Activated CD4-positive, alpha-beta T cell treated with anti-CD3 and anti-CD28 coated beads, Interleukin-2, amount 50 U/mL, for 1 hour (primary cell): ENCODE measurements around the gene BCL2.

ENCODE experiments used
- DNase-seq: peaks from one replicate; pipeline ENCODE4 v3.0.0-alpha.2; 2020

The BCL2 gene

DNA sequence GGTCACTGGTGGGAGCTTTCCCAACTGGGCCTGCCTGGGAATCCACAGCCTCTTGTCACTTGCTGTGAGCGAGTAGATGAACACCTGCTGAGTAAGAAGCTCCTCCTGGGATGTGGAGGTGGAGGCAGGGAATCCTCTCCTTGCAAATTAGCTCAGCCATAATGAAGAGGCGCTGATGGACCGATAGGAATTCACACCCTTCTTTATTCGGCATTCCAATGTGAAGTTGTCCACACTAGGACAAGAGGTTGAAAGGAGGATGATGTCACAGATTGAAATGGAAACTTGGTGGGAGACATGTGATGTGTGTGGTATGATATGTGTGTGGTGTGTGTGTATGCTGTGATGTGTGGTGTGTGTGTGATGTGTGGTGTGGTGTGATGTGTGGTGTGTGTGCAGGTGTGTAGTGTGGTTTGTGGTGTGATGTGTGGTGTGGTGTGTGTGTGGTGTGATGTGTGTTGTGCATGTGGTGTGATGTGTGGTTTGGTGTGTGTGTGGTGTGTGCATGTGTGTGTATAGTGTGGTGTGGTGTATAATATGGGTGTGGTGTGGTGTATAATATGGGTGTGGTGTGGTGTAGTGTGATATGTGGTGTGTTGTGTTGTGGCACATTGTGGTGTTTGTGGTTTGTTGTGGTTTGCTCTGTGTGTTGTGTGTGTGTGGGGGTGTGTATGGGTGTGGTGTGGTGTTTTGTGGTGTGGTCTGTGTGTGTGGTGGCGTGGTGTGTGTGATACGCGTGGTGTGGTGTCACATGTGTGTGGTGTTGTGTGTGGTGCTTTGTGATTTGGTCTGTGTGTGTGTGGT is 216.4 kb downstream of the BCL2 start:
- DNase-seq = no peak

DNA sequence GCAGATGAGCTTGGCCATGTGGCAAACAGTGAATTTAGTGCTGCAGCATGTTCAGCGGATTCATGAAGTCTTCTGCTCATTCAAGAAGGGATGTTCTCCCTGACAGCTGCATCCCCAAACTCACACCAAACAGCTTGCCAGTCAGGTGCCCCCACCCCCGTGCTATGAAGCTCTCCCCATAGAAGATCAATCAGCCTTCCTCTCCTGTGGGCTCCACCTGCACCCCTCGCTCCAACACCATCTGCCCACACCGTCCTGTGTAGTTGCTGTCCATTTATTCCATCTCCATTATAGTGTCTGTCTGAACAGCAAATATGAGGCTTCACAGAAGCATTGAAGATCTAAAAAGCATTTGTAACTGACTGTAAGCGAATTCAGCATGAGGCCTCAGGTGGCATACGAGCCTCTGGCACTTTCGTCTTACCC is 218.9 kb downstream of the BCL2 start:
- no peak for DNase-seq

DNA sequence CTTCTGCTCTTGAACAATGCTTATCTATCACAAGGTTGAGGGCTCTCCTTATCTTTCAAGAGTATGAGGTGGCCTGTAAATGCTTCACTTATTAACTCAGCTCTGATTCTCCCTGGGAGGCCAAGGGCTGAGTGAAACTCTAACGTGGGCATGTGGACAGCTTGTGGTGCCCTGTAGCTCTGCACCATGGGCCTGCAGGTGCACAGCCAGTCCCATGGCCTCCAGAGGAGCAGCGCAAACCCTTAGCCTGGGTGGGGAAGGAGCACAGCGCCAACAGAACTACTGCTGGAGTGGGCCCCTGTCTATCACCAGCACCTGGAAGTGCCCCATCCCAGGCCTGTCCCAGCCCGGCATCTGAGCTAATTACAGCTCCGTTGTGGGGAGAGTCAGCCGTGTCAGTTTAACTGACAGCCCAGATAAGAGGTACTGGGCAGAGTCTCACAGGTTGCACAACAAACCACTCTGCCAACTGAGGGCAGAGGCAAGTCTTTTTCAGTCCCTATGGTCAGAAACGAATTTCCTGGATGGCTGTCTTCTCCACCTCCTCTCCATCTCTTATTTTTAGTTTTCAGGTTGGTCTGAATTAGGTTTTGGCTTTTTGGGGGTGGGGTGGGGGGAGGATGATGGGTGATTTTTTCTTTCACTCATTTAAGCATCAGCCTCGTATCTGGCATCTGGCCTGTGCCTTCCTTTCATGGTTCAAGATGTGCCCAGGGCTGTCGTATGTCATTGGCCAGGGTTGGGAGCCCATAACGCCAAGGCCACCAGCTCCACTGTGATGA is 219.5 kb downstream of the BCL2 start:
- DNase-seq = no peak

DNA sequence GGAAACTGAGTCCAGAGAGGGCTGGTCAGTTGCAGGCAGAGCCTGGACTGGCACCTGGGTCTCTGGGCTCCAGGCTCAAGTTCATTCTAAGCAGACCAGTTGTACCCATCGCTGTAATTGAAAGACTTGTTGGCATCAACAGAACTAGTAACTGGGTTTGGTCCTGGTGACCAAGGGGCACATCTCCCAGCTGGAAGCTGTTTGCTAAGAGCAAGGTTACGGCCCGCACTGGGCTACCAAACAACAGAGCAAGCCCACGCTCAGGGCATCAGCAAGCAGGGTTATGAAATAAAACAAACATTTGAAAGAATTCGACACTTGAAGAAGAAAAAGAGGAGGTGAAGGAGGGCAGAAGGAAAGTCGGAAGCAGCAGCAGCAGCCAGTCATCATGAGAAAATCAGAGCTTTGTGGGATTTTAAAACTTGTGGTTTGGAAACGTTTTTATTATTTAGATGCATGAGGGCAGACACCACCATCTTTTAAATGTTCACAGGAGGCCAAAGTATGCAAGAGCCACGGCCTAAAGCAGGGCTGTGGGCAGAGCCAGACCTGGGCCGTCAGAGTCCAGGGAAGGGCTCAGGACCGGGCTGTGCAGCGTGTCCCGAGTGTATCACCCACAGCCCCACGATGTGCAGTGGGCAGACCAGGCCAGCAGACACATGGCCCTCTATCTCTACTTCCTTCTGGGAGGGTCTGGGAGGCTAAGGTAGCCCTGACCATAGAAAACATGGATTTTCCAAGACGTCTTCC is 220.3 kb downstream of the BCL2 start:
- no peak for DNase-seq

DNA sequence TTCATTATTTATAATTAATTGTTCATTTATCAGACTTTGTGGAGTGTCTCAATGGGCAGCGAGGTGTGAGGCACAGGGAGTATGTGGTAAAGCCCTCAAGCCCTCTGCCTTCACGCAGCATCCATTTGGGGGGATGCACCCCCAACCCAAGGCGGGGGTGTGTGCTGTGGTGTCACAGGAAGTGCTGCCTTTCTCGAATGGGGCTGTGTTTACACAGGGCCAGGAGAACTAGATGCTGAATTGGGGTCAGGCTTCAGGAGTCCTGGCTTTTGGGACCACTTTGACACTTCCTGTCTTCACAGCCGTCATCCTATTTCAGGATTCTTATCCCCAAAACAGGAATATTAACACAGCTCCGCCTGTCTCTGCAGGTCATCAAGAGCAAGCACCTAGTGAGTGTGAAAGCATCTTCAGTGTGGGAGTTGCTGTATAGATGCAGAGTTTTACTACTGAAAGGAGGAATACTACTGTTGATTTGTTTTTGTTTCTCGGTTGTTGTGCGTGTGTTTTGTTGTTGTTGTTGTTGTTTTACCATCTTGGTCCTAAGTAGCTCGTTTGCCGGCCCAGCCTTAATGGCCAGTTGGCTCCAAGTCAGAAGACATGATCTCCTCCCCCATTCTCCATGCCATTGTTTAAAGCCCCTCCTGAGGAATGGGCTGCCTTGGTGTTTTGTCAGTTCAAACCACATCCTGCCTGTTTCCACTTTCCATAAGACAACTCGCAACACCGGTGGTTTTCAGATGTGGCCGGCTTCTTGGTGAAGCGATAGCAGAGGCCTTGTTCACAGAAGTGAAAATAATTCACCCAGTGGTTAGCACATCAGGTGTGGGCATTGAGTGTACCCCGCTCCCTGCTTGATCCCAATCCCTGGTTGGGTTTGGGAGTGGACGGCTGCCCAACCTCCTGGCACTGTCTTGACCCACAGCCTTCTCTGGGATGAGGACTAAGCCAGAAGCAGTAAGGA is 221.3 kb downstream of the BCL2 start:
- DNase-seq = peak; percentile 17

DNA sequence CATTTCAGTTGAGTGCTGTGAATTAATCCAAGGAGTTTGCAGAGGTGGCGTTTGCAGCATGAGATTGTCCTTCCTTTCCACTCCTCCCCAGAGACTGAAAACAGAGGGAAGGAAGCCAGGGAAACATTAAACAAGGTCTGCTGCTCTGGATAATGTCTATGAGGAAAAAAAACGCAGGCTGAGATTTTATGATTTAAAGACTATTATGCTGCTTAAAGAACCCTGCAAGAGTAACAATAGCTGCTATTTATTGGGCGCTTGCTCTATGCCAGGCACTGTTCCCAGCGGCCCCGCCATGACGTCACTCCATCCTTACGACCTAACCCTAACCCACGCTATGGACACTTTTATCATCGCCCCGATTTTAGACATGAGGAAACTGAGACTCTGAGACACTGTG is 222.4 kb downstream of the BCL2 start:
- DNase-seq = no peak

DNA sequence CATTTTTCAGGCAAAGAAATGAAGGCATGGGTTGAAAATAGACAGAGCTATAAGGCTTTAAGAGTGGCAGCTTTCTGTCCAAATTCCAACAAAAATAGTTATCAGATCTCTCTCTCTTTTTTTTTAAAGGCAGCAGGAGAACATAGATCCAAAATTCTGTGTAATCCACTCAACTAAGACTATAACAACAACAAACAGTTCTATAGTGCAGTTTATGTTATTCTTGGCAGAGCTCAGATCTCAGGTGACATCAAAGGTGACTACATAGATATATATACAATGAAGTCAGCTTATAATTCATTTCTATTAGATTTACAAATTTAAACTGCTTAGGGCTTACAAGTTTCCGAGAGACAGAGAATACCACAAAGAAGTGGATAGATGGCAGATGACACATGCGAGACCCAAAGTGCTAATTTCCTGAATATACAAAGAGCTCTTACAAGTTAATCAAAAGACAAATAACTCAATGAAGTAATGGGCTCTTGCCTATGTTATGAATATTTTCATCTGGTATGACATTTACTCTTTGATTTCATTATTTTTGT is 223.2 kb downstream of the BCL2 start:
- DNase-seq = no peak

DNA sequence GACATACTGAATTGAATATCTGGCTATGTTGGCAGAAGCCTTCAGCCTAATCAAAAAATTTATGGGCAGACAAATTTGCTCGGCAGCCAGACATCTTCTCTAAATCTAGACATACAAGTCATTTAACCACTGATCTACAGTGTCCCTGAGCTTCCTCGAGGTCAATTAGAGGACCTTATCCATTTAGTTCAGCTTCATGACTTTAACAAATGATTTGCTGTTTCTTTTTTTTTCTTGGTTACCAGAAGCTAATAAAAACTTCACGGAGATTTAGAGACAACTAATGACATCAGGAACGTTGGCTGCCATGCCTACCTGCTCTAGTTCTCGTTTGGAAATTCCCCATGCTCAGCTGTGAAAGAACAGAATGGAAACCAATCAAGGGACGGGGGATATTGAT is 223.8 kb downstream of the BCL2 start:
- no peak for DNase-seq

DNA sequence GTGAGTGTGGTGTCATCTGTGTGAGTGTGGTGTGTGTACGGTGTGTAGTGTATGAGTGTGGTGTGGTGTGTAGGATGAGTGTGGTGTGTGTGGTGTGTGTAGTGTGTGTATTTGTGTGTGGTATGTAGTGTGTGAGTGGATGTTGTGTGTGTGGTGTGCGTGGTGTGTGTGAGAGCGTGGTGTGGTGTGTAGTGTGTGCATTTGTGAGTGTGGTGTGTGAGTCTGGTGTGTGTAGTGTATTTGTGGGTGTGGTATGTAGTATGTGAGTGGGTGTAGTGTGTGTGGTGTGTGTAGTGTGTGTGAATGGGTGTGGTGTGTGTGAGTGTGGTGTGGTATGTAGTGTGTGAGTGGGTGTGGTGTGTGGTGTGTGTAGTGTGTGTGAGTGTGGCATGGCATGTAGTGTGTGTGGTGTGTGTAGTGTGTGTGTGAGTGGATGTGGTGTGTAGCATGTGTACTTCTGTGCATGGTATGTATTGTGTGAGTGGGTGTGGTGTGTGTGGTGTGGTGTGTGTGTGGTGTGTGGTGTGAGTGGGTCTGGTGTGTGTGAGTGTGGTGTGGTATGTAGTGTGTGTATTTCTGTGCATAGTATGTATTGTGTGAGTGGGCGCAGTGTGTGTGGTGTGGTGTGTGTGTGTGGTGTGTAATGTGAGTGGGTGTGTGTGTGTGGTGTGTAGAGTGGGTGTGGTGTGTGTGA is 227.8 kb downstream of the BCL2 start:
- no peak for DNase-seq

DNA sequence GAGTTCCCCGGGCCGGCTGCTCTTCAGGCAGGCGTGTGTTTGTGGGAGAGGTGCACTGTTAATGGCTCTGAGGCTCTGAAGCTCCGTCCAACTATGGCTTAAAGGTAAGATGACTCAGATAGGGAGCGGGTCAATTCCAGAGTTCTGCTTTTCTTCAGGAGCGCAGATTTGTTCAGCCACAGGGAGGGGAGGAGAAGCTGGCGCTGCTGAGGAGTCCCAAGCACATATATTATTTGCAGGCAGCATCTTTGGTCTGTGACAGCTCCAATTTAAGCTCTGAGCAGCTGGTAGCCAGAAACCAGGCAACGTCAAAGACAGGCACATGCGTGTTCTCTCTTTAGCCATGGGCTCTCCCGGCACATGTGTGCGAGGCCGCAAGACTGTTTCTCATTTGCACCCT is 229.2 kb downstream of the BCL2 start:
- DNase-seq = no peak

DNA sequence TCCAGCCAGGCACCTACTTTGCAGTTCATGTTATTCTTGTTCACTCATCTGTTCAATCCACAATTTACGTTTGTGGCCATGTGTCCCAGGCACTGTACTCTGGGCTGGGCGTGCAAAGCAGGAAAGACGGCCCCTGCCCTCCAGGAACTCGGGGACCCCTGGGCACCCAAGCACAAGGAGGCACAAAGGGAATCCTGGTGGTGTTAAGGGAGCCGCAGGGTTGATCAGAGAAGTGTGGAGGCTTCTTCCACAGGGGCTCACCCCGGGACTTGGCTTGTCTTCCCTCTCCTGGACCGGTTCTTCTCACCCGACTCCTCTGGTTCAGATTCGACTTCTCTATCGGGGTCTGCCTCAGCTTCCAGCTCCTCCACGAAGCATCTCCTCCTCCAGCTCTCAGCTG is 230.5 kb downstream of the BCL2 start:
- no peak for DNase-seq

DNA sequence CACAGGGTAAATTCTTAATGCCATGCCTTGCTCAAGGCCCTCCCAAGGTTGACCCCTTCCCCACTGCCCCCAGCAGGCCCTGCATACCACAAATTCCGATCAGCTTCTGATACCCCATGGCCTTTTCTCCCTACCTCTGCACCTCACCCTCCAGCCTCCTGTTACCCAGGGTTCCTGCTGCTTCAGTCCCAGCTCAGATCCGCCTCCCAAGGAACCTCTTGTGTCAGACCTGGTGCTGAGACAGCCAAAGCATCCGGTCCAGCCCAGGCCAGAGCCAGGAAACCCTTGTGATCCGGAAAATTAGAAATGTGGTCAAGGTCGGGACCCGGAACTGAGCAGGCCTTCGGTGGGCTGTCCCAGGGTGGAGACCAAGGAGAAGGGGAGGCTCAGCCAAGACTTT is 231.3 kb downstream of the BCL2 start:
- DNase-seq = no peak

DNA sequence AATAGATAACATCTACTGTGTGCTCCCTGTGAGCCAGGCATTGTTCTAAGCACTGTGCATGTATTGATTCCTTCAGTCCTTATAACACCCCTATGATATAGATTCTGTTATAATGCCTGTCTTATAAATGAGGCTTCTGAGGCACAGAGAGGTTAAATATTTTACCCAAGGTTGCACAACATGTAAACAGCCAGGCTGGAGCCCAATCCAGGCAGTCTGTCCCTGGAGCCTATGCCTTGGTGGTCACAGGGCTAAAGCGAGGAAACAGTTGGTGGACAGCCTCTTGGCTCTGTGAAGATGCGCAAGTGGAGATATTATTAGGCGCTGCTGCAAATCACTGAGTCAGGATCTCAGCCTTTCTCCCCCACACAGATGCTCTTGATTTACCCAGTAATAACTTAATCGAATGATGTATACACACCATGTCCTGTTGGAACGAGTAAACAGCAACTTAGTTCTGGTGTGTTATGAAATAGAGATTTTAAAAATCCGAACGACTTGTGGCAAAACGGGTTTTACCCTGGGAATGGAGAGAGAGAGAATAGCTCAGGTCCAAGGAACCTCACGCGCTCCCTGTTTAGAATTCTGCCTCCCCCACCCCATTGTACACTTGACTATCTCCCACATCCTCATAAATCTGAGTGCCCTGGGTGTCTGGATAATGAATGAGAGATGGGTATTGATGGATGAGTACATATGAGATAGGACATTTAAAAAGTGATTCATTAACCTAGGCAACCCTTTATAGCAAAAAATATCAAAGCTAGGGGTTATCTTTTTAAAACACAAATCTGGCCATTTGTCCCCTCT is 231.9 kb downstream of the BCL2 start:
- DNase-seq = no peak

DNA sequence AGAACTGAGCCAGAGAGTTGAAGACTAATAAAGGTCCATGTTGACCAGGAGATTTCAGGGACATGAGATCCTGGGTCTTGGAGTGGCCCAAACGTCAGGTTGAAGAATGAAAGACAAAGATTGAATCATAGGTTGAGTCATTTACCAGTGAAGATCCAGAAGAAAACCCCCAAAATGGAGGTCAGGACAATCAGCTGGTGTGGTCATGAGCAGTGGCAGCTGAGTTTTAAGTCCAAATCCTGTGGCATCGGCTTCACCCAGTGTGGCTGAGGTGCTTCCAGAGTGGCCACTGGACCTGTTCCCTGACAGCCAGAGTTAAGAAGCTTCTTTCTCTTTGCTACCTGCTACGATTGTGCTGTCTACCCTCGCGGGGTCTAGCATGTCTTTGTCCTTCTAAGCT is 234.0 kb downstream of the BCL2 start:
- no peak for DNase-seq

DNA sequence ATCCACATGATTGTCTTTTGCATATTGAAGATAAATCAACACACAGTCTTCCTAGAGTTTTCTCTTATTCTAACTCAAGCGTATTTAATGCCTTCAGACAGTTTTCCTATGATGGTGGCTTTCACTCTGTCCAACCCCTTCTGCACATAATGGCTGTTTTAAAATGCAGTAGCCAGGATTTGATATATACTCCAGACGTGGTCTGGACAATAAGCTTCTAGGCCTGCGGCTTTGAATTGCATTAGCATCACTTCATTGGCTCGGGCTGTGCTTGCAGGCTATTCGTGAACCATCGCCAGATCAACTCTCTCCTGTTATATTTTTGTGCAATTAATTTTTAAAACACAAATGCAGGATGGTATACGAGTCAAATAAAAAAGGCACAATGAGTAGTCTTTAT is 235.3 kb downstream of the BCL2 start:
- no peak for DNase-seq

DNA sequence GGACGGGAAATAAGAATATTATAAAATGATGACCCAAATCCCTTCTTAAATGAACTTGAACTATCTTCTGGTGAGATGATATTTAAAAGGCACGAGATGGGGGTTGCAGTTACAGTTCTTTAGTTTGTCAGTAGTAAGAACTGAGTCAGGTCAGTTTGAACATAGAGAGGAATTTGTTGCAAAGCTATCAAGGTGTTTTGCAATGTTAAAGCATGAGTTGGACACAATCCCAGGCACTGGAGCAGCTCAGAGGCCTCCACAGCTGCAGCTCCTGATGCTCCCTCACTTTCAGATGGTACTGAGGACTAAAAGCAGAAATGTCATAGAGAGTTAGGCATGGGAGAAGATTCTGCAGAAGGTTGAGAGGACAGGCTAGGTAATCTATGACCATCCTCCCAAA is 236.0 kb downstream of the BCL2 start:
- no peak for DNase-seq

DNA sequence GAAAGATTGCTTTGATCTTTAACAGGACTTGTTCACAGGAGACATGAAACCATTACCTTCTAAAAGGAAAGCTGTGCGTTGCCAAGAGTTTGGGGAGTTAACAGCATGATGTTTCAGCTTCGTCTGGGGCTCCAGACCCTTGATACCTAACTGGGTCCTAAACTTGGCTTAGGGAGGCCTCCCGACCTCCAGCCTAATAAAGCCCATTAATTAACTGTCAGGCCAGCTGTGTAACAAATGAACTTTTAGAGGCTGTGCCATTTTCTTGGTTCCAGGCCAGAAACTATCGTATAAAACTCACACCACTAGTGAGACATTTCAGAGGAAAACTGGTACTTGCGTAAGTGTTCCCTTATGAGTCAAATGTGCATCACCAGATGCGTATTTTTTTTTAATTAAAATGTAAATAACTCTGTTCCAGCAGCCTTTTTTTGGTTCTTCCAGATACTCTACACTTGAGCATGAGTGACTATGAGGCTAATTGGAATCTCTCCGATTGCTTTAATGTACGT is 236.5 kb downstream of the BCL2 start:
- no peak for DNase-seq

DNA sequence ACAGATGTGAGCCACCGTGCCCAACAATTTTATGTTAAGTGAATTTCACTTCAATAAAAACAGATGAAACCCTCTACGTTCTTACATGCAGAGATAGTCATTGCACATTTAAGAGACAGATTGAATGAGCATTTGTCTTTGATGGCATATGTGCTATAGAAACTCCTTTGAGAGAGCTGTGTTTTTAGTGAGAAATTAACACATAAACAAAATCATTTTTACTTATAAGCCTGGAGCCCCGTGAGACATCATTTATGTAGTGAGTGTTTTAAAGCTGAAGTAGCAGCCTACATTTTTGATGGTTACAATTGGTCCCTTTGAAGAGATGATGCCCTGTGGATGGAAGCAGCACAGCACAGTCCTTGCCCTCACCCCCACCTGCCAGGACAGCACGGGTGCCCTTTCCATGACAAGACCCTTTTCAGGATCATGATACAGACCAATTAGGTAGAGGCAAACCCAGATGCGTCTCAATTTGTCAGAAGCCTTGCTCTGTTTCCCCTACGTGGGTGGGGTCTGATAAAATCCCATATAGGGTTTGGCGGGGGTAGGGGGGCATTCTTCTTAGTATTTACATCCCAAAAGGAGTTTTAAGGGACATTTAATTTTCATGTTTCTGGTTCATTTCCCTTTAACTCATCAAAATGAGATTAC is 237.1 kb downstream of the BCL2 start:
- DNase-seq = no peak

DNA sequence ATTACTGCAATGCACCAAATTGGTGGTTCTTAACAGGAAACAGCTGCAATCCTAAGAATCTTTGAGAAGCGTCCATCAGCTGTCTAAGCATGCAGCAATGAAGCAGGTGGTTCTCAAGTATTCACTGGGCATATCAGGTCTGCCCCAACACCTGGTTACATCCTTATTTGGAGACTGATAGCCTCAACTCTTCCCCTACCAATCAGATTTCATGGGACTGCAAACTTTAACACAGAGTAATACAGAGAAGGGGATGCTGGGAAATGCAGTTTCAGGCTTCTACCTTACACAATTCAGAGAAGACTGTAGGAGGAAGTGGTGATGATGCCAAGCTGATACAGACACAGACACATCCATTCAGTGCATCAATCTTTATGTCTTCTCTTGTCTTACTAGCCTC is 240.5 kb downstream of the BCL2 start:
- DNase-seq = no peak

DNA sequence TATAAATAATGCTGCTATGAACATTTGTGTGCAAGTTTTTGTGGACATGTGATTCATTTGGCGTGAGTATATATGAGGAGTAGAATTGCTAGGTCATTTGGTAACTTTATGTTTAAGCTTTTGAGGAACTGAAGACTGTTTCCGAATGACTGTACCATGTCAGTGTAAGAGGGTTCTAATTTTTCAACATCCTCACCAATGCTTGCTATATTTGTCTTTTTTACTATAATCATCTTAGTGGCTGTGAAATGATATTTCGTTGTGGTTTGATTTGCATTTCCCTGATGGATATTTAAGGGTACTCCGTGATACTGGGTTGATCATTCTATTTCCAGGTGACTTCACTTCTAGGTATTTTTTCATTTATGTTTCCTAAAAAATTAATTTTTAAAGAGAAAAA is 241.1 kb downstream of the BCL2 start:
- DNase-seq = no peak
